SK-N-MC (cell line): ENCODE data around the gene PBX1.

Source experiments
- DNase-seq: peaks from one replicate; pipeline ENCODE4 v3.0.0-alpha.2; 2011; ENCODE audit warnings: low read depth, low spot score
- H3K27ac ChIP-seq: fragments of 200-600 bp; sonication (generic); 2 replicates; pipeline ENCODE4 v1.5.1; 2016; ENCODE audit warnings: mixed run types
- H3K36me3 ChIP-seq: fragments of 200-600 bp; sonication (generic); 2 replicates; pipeline ENCODE4 v1.6.1; 2017; ENCODE audit warnings: antibody characterized with exemption, low read length, mixed read lengths; ENCODE audit not compliant: insufficient read depth
- H3K4me3 ChIP-seq: fragments of 200-600 bp; sonication (generic); 2 replicates; pipeline ENCODE4 v1.5.1; 2016
- H3K9ac ChIP-seq: fragments of 200-600 bp; sonication (generic); 2 replicates; pipeline ENCODE4 v1.8.0; 2017; ENCODE audit warnings: mixed run types, mixed read lengths; ENCODE audit not compliant: insufficient read length
- H3K9me3 ChIP-seq: fragments of 200-600 bp; sonication (generic); 2 replicates; pipeline ENCODE4 v1.6.1; 2017; ENCODE audit warnings: low read depth, mild to moderate bottlenecking, antibody characterized with exemption, low read length, moderate library complexity, mixed read lengths
- EZH2 ChIP-seq: fragments of 200-600 bp; sonication (generic); IDR thresholded peaks from one replicate; pipeline ENCODE4 v1.6.1; 2017; ENCODE audit warnings: antibody characterized with exemption
- FOXP2 ChIP-seq: optimal IDR thresholded peaks from 2 replicates; pipeline ENCODE3; 2011; ENCODE audit warnings: mild to moderate bottlenecking, moderate library complexity; ENCODE audit not compliant: insufficient read depth; ENCODE audit errors: extremely low read length, control extremely low read depth
- POLR2AphosphoS5 ChIP-seq: IDR thresholded peaks from 2 replicates; pipeline ENCODE4 v1.6.1; 2012; ENCODE audit warnings: mild to moderate bottlenecking, low read depth, low read length, borderline replicate concordance

Gene PBX1

GRCh38 chr1:164581762-164582161 is 22.8 kb downstream of the PBX1 start:
- H3K9me3 ChIP-seq: no peaks in the 10 kb centered on the region
- peaks cover 7% of the 10 kb centered on the region for H3K36me3 ChIP-seq
- no peak for DNase-seq
- TF ChIP-seq FOXP2 (no peak), EZH2 (no peak), POLR2AphosphoS5 (no peak)
- no peak overlapping the region for H3K27ac ChIP-seq
- H3K4me3 ChIP-seq: no peak overlapping the region
- no peak overlapping the region for H3K9ac ChIP-seq

DNA sequence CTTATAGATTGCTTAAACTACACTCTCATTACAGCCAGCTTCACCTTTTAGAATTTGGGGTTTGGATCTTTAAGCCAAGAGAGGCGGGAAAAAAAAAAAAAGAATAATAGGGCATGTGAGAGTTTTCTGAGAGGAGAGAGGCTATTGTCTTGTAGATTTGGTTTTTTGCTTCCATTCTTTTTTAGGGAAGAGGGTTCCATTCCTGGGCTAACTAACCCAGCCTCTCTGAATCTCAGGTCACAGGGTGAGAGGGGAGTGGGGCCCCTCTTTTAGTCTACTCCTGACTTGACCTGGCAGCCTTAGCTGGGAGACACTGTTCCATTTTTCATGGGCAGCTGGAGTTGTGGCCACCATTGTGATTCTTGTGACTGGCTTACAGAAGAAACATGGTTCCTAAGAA is 24.2 kb downstream of the PBX1 start:
- H3K4me3 ChIP-seq: no peak overlapping the region
- no peak for TF ChIP-seq EZH2
- no peak for TF ChIP-seq FOXP2
- TF ChIP-seq POLR2AphosphoS5: no peak
- no peak overlapping the region for H3K27ac ChIP-seq
- no peak for DNase-seq
- H3K9me3 ChIP-seq: no peaks in the 10 kb centered on the region
- H3K36me3 ChIP-seq: peaks cover 14% of the 10 kb centered on the region
- no peak overlapping the region for H3K9ac ChIP-seq

DNA sequence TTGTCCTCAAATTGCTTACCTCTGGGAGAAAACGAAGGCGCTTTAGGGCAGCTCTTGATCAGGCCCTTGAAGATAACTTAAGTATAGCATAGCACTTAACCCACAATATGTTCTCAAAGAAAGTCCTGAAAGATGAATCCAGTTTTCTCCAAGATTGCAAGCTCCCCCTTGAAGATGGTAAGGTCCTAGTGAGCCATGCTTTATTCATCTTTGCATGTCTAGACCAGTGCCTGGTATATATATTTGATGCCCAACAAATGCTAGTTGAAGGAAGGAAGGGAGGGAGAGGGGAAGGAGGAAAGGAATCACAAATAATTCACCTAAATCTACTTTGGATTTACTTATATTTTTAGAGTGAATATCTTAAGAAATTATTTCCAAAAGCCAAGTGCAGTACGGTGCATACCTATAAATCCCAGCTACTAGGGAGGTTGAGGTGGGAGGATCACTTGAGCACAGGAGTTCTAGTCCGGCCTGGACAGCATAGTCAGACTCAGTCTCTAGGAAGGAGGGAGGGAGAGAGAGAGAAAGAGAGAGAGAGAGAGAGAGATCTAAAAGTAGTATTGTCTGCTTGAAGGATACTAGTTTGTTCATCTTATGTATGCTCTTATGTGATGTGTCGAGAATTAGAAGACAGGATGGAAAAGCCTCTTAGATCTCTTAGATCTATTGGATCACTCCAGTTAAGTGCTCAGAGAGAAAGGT is 25.0 kb downstream of the PBX1 start:
- Histone ChIP-seq H3K4me3 (no peak overlapping the region), H3K9ac (no peak overlapping the region)
- TF ChIP-seq FOXP2 (no peak), POLR2AphosphoS5 (no peak), EZH2 (no peak)

GRCh38 chr1:164586591-164586990 is 27.6 kb downstream of the PBX1 start:
- peaks cover 14% of the 10 kb centered on the region for H3K36me3 ChIP-seq
- no peak for DNase-seq
- H3K9ac ChIP-seq: no peak overlapping the region
- TF ChIP-seq FOXP2: no peak
- TF ChIP-seq EZH2: no peak
- TF ChIP-seq POLR2AphosphoS5: no peak
- no peak overlapping the region for H3K4me3 ChIP-seq
- no peak overlapping the region for H3K27ac ChIP-seq
- H3K9me3 ChIP-seq: no peaks in the 10 kb centered on the region

More for the DNA sequence above, 25.0 kb downstream of the PBX1 start:
- Histone ChIP-seq H3K36me3 (peaks cover 14% of the 10 kb centered on the region), H3K27ac (no peak overlapping the region), H3K9me3 (no peaks in the 10 kb centered on the region)
- no peak for DNase-seq

DNA sequence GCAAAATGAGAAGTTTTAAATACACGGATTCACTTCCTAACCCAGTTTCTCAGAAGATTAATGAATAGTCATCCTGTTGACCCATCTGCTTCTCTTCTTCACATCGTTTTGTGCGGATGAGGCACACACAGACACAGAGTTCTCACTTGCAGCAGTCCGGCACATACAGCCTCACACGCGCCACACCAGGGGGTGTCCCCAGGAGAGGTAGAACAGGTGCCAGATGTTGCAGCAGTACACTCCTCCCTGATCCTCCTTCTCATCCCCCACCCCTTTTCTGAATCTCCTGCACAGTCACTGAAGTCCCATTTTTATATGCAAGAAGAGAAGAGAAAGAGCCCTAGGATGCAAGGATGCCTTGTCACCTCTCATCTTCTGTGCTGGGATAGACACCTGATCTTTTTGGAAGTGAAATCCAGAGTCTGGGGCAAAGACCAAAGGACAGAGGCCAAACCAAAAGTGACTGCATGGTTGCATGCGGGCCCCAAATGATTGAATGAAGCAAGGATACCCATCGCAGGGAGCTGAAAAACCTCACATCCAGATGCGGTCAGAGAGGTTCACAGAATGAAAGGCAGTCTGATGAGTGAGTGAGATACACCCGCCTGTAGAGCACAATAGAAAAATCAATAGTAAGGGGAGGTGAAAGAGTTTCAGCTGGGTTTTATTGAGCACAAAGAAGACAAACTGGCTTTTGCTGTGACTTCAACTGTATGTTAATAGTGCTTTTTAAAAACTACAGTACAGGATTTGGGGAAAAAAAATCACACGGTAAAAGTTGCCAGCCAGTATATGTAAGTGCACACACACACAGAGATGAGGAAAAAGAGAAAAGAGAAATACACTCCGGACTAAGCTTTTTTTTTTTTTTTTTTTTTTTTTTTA is 28.9 kb downstream of the PBX1 start:
- Histone ChIP-seq H3K9me3 (no peaks in the 10 kb centered on the region), H3K9ac (peak overlapping the region; percentile 65), H3K36me3 (peaks cover 9% of the 10 kb centered on the region; the same call in 1 of the 2 replicates), H3K4me3 (peak overlapping the region; percentile 71), H3K27ac (peak overlapping the region; percentile 85)
- no peak for TF ChIP-seq EZH2
- no peak for TF ChIP-seq FOXP2
- TF ChIP-seq POLR2AphosphoS5: no peak
- no peak for DNase-seq

- DNase-seq: no peak
- Histone ChIP-seq H3K9me3 (no peaks in the 10 kb centered on the region), H3K4me3 (peak overlapping the region; percentile 71), H3K36me3 (peaks cover 8% of the 10 kb centered on the region; the same call in 1 of the 2 replicates), H3K27ac (peak overlapping the region; percentile 85), H3K9ac (peak overlapping the region; percentile 65)
- TF ChIP-seq FOXP2 (no peak), POLR2AphosphoS5 (no peak; the same call in 1 of the 2 replicates), EZH2 (no peak)
These were observed 29.7 kb downstream of the PBX1 start for GRCh38 chr1:164588516-164589341.

- peak overlapping the region; percentile 71 for H3K4me3 ChIP-seq
- H3K27ac ChIP-seq: peak overlapping the region; percentile 85; the same call in 1 of the 2 replicates
- TF ChIP-seq POLR2AphosphoS5: no peak
- no peak for TF ChIP-seq EZH2
- TF ChIP-seq FOXP2: no peak
- peaks cover 6% of the 10 kb centered on the region; the same call in 1 of the 2 replicates for H3K36me3 ChIP-seq
- no peaks in the 10 kb centered on the region for H3K9me3 ChIP-seq
- DNase-seq: no peak
- H3K9ac ChIP-seq: no peak overlapping the region
These were observed 30.4 kb downstream of the PBX1 start for GRCh38 chr1:164589408-164589807.

GRCh38 chr1:164589961-164590507 is 31.1 kb downstream of the PBX1 start:
- TF ChIP-seq POLR2AphosphoS5 (no peak), FOXP2 (no peak), EZH2 (no peak)
- H3K27ac ChIP-seq: 0 out of 2 replicates have a peak overlapping the region, but pooled peaks have one; percentile 12
- H3K4me3 ChIP-seq: no peak overlapping the region
- H3K9ac ChIP-seq: no peak overlapping the region
- peaks cover 7% of the 10 kb centered on the region for H3K36me3 ChIP-seq
- no peak for DNase-seq
- H3K9me3 ChIP-seq: no peaks in the 10 kb centered on the region
